Hypothalamus (tissue), 51 donors: ENCODE measurements around the gene LPO.

ENCODE experiments used
- DNase-seq, 51 donors: peaks; one replicate each; lab custom pipeline; 2025; lab: John Stamatoyannopoulos, UW

The LPO gene

GRCh38 chr17:58276423-58276822 is 38.0 kb downstream of the LPO start:
- DNase-seq = no peak

- peak in 1 of 51 donors; percentile 6 for DNase-seq
Observed at GRCh38 chr17:58277107-58277801, 38.9 kb downstream of the LPO start.

- DNase-seq = no peak
Observed at GRCh38 chr17:58277802-58278595, 39.6 kb downstream of the LPO start.

- peak in 5 of 51 donors; percentile 2 to 26 (median 17) for DNase-seq
Observed at GRCh38 chr17:58278661-58279015, 40.3 kb downstream of the LPO start.

GRCh38 chr17:58279016-58279711 is 40.8 kb downstream of the LPO start:
- DNase-seq = no peak

- no peak for DNase-seq
Observed at GRCh38 chr17:58279736-58280479, 41.5 kb downstream of the LPO start.

GRCh38 chr17:58280480-58281217 is 42.3 kb downstream of the LPO start, which contains the start of gene MPO:
TSS of gene MPO (minus strand) at chr17:58280935. CDS start at chr17:58280758, 177 bp downstream.
- DNase-seq = no peak

- no peak for DNase-seq
Observed at GRCh38 chr17:58281511-58282011, 43.2 kb downstream of the LPO start.

GRCh38 chr17:58282442-58282841 is 44.1 kb downstream of the LPO start:
- no peak for DNase-seq

- no peak for DNase-seq
Observed at GRCh38 chr17:58283674-58284612, 45.6 kb downstream of the LPO start.

- DNase-seq = no peak
Observed at GRCh38 chr17:58284613-58285421, 46.4 kb downstream of the LPO start.

GRCh38 chr17:58285422-58285810 is 47.0 kb downstream of the LPO start:
- no peak for DNase-seq

- no peak for DNase-seq
Observed at GRCh38 chr17:58289869-58290268, 51.5 kb downstream of the LPO start.

GRCh38 chr17:58291246-58291645 is 52.9 kb downstream of the LPO start:
- DNase-seq = no peak

- DNase-seq = no peak
Observed at GRCh38 chr17:58294034-58294433, 55.6 kb downstream of the LPO start.

GRCh38 chr17:58300336-58300735 is 62.0 kb downstream of the LPO start:
- no peak for DNase-seq

- DNase-seq = no peak
Observed at GRCh38 chr17:58301504-58302150, 63.2 kb downstream of the LPO start.
